ENCODE results near the gene EHBP1.

The EHBP1 gene

DNA sequence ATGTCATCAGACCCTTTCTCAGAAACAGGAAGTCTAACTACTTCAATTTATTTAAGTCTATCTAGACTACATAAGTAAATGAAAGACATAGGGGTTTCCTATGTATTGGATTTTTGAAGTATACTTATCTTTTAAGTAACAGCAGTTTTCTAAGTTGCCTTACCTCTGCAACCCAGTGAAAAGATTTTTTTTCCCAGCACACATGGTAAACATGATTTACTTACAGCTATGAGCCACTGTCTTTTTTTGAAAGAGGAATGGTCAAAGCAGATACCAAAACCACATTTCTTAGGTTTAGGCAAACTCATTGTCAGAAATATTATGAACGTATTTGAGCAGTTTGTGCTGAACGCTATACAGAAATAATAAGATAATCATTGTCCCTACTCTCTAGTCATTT is 266.4 kb downstream of the EHBP1 start:
- Histone ChIP-seq H3K4me1 (ENCODE audit: insufficient read depth, insufficient read length) (no peaks in the 10 kb centered on the region), H3K9me3 (ENCODE audit: insufficient read depth, low read length) (no peaks in the 10 kb centered on the region), H3K9ac (ENCODE audit: insufficient read length, low read depth) (no peak overlapping the region), H3K36me3 (ENCODE audit: insufficient read depth, insufficient read length, low read length) (no peaks in the 10 kb centered on the region), H3K4me3 (ENCODE audit: insufficient read length, low read depth) (no peak overlapping the region), H3K27me3 (ENCODE audit: insufficient read depth, insufficient read length) (no peaks in the 10 kb centered on the region)
- TF ChIP-seq SUZ12 (IDR thresholded peaks at IDR 0.05; ENCODE audit: extremely low read depth, insufficient read depth, insufficient read length) (no peak), ZNF274 (IDR thresholded peaks at IDR 0.05; ENCODE audit: low read depth, low read length) (no peak), YY1 (IDR thresholded peaks at IDR 0.05; ENCODE audit: insufficient read depth, insufficient read length) (no peak)
- DNase-seq (ENCODE audit: low read depth, low spot score) = no peak

DNA sequence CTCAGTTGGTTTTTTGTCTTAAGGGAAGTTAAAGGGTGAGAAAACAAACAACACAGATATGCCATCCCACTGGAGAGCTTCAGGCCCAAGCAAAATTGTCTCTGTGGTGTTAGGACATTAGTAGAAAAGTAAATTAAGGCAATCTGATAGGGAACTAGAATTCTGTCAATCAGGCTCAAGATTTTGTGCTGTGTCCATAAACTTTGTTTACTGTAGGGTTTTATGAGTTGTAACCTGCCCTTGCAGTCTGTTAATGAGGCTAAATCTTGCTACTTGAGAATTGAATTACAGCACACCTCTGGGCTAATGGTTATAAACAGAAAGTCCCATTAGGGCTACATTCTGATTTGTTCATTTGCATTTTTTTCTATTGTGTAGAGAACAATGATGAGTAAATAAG is 267.1 kb downstream of the EHBP1 start:
- TF ChIP-seq ZNF274 (IDR thresholded peaks at IDR 0.05; ENCODE audit: low read depth, low read length) (no peak), YY1 (IDR thresholded peaks at IDR 0.05; ENCODE audit: insufficient read depth, insufficient read length) (no peak), SUZ12 (IDR thresholded peaks at IDR 0.05; ENCODE audit: extremely low read depth, insufficient read depth, insufficient read length) (no peak)
- no peak for DNase-seq (ENCODE audit: low read depth, low spot score)
- Histone ChIP-seq H3K27me3 (ENCODE audit: insufficient read depth, insufficient read length) (no peaks in the 10 kb centered on the region), H3K9ac (ENCODE audit: insufficient read length, low read depth) (no peak overlapping the region), H3K9me3 (ENCODE audit: insufficient read depth, low read length) (no peaks in the 10 kb centered on the region), H3K4me3 (ENCODE audit: insufficient read length, low read depth) (no peak overlapping the region), H3K4me1 (ENCODE audit: insufficient read depth, insufficient read length) (no peaks in the 10 kb centered on the region), H3K36me3 (ENCODE audit: insufficient read depth, insufficient read length, low read length) (no peaks in the 10 kb centered on the region)

- Histone ChIP-seq H3K4me3 (ENCODE audit: insufficient read length, low read depth) (no peak overlapping the region), H3K9ac (ENCODE audit: insufficient read length, low read depth) (no peak overlapping the region), H3K27me3 (ENCODE audit: insufficient read depth, insufficient read length) (no peaks in the 10 kb centered on the region), H3K36me3 (ENCODE audit: insufficient read depth, insufficient read length, low read length) (peaks cover 7% of the 10 kb centered on the region), H3K9me3 (ENCODE audit: insufficient read depth, low read length) (no peaks in the 10 kb centered on the region), H3K4me1 (ENCODE audit: insufficient read depth, insufficient read length) (no peaks in the 10 kb centered on the region)
- TF ChIP-seq SUZ12 (IDR thresholded peaks at IDR 0.05; ENCODE audit: extremely low read depth, insufficient read depth, insufficient read length) = no peak
- TF ChIP-seq YY1 (IDR thresholded peaks at IDR 0.05; ENCODE audit: insufficient read depth, insufficient read length) = no peak
- no peak for TF ChIP-seq ZNF274 (IDR thresholded peaks at IDR 0.05; ENCODE audit: low read depth, low read length)
- no peak for DNase-seq (ENCODE audit: low read depth, low spot score)
These were observed 269.5 kb downstream of the EHBP1 start for GRCh38 chr2:62974999-62975398.

DNA sequence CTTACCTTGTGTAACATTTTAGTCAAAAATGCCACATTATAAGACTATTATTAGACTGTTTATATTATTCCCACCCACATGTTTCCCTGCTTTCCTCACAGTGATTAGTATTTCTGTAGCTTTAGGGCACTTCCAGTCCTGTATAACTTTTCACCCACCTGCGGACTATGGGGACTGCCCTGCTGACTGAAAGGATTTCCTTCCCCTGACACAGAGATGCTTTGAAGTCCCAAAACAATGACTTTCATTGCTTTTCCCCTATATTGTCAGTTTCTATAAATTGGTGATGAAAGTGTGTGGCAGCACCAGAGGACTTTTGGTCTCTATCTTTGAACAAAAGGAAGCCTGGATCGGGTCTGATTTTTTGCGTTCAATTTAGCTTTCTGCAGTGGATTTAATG is 286.1 kb downstream of the EHBP1 start:
- DNase-seq (ENCODE audit: low read depth, low spot score) = no peak
- Histone ChIP-seq H3K4me3 (ENCODE audit: insufficient read length, low read depth) (no peak overlapping the region), H3K4me1 (ENCODE audit: insufficient read depth, insufficient read length) (no peaks in the 10 kb centered on the region), H3K9me3 (ENCODE audit: insufficient read depth, low read length) (no peaks in the 10 kb centered on the region), H3K27me3 (ENCODE audit: insufficient read depth, insufficient read length) (no peaks in the 10 kb centered on the region), H3K36me3 (ENCODE audit: insufficient read depth, insufficient read length, low read length) (no peaks in the 10 kb centered on the region), H3K9ac (ENCODE audit: insufficient read length, low read depth) (no peak overlapping the region)
- TF ChIP-seq ZNF274 (IDR thresholded peaks at IDR 0.05; ENCODE audit: low read depth, low read length) (no peak), SUZ12 (IDR thresholded peaks at IDR 0.05; ENCODE audit: extremely low read depth, insufficient read depth, insufficient read length) (no peak), YY1 (IDR thresholded peaks at IDR 0.05; ENCODE audit: insufficient read depth, insufficient read length) (no peak)

- Histone ChIP-seq H3K4me1 (ENCODE audit: insufficient read depth, insufficient read length) (no peaks in the 10 kb centered on the region), H3K27me3 (ENCODE audit: insufficient read depth, insufficient read length) (no peaks in the 10 kb centered on the region)
These were observed 287.0 kb downstream of the EHBP1 start for GRCh38 chr2:62992561-62992960.

DNA sequence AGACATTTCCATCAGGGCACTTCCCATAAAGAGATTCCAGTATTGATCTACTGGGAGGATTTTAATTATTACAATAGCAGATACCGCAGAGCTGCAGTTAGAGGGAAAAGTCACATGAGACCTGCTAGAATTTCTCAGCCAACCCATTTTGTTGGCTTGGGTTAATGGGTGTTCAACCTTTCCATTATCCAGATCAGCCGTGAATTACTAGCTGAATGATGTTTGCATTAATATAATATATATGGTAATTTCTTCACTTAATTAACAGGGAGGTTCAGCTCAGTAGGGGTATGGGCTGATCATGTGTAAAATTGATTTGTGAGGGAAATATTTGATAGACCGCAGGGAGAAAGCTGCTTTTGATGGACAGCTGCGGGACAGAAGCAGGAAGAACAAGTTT is 288.7 kb downstream of the EHBP1 start:
- H3K4me1 ChIP-seq (ENCODE audit: insufficient read depth, insufficient read length) = no peaks in the 10 kb centered on the region
- H3K9ac ChIP-seq (ENCODE audit: insufficient read length, low read depth) = no peak overlapping the region
- no peaks in the 10 kb centered on the region for H3K36me3 ChIP-seq (ENCODE audit: insufficient read depth, insufficient read length, low read length)
- H3K4me3 ChIP-seq (ENCODE audit: insufficient read length, low read depth) = no peak overlapping the region
- DNase-seq (ENCODE audit: low read depth, low spot score) = no peak
- TF ChIP-seq YY1 (IDR thresholded peaks at IDR 0.05; ENCODE audit: insufficient read depth, insufficient read length) (no peak), ZNF274 (IDR thresholded peaks at IDR 0.05; ENCODE audit: low read depth, low read length) (no peak), SUZ12 (IDR thresholded peaks at IDR 0.05; ENCODE audit: extremely low read depth, insufficient read depth, insufficient read length) (no peak)
- no peaks in the 10 kb centered on the region for H3K9me3 ChIP-seq (ENCODE audit: insufficient read depth, low read length)
- H3K27me3 ChIP-seq (ENCODE audit: insufficient read depth, insufficient read length) = no peaks in the 10 kb centered on the region

More at GRCh38 chr2:62992561-62992960, 287.0 kb downstream of the EHBP1 start:
- H3K36me3 ChIP-seq (ENCODE audit: insufficient read depth, insufficient read length, low read length) = no peaks in the 10 kb centered on the region
- DNase-seq (ENCODE audit: low read depth, low spot score) = no peak
- no peaks in the 10 kb centered on the region for H3K9me3 ChIP-seq (ENCODE audit: insufficient read depth, low read length)
- no peak overlapping the region for H3K9ac ChIP-seq (ENCODE audit: insufficient read length, low read depth)
- no peak overlapping the region for H3K4me3 ChIP-seq (ENCODE audit: insufficient read length, low read depth)
- TF ChIP-seq ZNF274 (IDR thresholded peaks at IDR 0.05; ENCODE audit: low read depth, low read length) = no peak
- no peak for TF ChIP-seq SUZ12 (IDR thresholded peaks at IDR 0.05; ENCODE audit: extremely low read depth, insufficient read depth, insufficient read length)
- TF ChIP-seq YY1 (IDR thresholded peaks at IDR 0.05; ENCODE audit: insufficient read depth, insufficient read length) = no peak

GRCh38 chr2:62996534-62997186 is 291.1 kb downstream of the EHBP1 start:
- no peaks in the 10 kb centered on the region for H3K27me3 ChIP-seq (ENCODE audit: insufficient read depth, insufficient read length)
- no peaks in the 10 kb centered on the region for H3K4me1 ChIP-seq (ENCODE audit: insufficient read depth, insufficient read length)
- no peak overlapping the region for H3K9ac ChIP-seq (ENCODE audit: insufficient read length, low read depth)
- H3K36me3 ChIP-seq (ENCODE audit: insufficient read depth, insufficient read length, low read length) = no peaks in the 10 kb centered on the region
- H3K4me3 ChIP-seq (ENCODE audit: insufficient read length, low read depth) = no peak overlapping the region
- no peak for TF ChIP-seq SUZ12 (IDR thresholded peaks at IDR 0.05; ENCODE audit: extremely low read depth, insufficient read depth, insufficient read length)
- no peak for TF ChIP-seq YY1 (IDR thresholded peaks at IDR 0.05; ENCODE audit: insufficient read depth, insufficient read length)
- TF ChIP-seq ZNF274 (IDR thresholded peaks at IDR 0.05; ENCODE audit: low read depth, low read length) = no peak
- H3K9me3 ChIP-seq (ENCODE audit: insufficient read depth, low read length) = no peaks in the 10 kb centered on the region
- no peak for DNase-seq (ENCODE audit: low read depth, low spot score)
